ENCODE measurements around the gene NAA80.
"Not testable (repeated sequence)": the region's sequence is repeated elsewhere in the genome, so short reads cannot be mapped to it uniquely, and the experiment has no call there.

NAA80 gene

DNA sequence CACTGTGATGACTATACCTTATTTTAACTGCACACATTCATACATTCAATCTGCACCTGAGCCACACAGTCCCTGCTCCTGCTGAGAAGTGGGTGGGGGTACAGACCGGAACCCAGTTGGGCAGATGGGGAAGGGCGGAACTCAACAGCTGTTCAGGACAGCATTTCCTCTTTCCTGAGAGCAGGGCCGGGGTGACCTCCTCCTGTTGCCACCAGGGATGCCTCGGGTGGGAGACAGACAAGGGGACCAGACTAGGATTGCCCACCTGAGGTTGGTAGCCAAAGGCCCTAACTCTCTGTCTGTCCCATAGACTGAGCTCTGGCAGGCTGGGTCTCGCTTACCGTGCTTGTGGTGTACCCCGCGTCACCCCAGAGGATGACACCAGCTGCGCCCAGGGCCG, 19.4 kb upstream of the NAA80 start:
- no peak for DNase-seq (ENCODE audit: extremely low read depth, low read depth)
- TF ChIP-seq, protein P1, sequence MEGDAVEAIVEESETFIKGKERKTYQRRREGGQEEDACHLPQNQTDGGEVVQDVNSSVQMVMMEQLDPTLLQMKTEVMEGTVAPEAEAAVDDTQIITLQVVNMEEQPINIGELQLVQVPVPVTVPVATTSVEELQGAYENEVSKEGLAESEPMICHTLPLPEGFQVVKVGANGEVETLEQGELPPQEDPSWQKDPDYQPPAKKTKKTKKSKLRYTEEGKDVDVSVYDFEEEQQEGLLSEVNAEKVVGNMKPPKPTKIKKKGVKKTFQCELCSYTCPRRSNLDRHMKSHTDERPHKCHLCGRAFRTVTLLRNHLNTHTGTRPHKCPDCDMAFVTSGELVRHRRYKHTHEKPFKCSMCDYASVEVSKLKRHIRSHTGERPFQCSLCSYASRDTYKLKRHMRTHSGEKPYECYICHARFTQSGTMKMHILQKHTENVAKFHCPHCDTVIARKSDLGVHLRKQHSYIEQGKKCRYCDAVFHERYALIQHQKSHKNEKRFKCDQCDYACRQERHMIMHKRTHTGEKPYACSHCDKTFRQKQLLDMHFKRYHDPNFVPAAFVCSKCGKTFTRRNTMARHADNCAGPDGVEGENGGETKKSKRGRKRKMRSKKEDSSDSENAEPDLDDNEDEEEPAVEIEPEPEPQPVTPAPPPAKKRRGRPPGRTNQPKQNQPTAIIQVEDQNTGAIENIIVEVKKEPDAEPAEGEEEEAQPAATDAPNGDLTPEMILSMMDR (IDR thresholded peaks at IDR 0.05; ENCODE audit: low read depth, low read length) = no peak

DNA sequence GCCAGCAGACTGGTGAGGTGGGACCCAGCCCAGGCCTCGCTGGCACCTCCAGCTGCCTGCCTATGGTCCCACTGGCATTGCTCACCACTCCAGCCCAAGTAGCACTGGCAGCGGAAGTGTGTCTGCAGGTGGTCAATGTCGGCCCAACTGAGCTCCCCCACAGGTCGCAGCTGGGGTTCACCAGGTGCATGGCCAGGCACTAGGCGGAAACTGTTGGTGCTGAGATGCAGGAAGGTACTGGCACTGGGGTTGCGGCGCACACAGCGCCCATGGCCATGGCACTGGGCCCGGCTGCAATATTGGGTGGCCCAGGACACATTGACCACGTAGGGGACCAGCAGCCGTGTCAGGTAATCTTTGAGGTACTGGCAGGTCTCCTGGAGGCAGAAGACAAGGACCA, 19.0 kb upstream of the NAA80 start:
- TF ChIP-seq, protein P1 (IDR thresholded peaks at IDR 0.05; ENCODE audit: low read depth, low read length) = no peak
- no peak for DNase-seq (ENCODE audit: extremely low read depth, low read depth)

DNA sequence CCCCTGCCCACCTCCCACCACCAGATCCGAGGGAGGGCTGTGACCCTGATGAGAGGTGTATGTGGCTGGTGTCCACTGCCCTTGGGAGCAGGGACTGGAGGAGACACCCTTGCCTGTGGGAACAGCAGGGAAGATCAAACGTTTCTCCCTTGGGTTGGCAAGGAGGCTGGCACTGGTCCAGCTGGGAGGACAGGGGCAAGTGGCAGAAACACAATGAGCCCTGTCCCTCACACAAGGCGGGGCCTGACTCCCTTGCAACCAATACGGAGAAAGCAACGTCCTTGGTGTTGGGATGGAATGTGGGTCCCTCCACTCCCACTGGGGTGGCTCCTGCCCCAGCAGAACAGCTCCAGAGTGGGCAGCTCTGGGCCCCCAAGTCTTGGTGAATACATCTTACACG, 18.1 kb upstream of the NAA80 start:
- no peak for DNase-seq (ENCODE audit: extremely low read depth, low read depth)
- TF ChIP-seq, protein P1 (IDR thresholded peaks at IDR 0.05; ENCODE audit: low read depth, low read length) = no peak

DNA sequence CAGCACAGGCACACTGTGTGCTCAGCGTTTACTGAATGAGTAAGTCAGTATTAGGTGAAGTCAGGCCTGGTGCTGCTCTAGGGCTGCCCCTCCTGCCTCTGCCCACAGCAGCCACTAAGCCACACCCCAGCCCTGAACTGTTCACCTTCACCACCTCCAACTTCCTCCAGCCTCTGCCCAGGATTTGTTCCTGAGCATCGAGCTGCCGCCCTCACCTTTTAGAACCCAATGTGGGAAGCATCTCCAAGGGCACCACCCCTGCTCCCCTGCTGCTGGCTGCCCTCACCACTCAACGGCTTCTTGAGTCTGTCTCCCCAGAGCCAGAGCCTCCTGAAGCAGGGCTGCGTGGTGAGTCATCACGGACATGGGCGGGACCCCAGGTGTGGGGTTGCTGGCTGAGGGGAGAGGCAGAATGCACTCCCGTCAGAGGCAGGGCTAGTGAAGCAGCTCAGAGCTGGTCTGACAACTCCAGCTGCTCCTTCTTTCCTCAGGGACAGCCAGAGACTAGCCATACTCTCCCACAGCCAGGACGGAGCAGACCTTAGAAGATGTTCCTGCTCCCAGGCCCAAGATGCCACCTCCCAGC, 17.5 kb upstream of the NAA80 start:
- DNase-seq (ENCODE audit: extremely low read depth, low read depth) = no peak
- TF ChIP-seq, protein P1 (IDR thresholded peaks at IDR 0.05; ENCODE audit: low read depth, low read length) = no peak

DNA sequence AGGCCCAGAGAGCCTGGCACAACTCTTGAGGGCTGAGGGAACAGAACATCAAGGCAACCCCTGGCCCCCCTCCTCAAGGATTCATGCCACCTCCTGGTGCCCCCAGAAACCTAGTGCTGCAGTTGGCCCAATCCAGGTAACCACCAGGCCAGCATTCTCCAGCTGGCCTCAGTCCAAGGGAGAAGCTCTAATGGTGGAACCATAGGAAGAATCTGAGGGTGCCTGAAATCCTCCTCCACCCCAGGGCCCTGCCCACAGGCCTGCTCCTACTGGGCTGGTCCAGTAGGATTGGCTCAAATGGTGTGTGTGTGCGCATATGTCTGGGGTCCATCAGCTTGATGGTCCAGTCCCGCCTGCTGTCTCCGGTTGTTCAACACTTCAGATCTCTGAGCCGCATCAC, 15.6 kb upstream of the NAA80 start:
- no peak for DNase-seq (ENCODE audit: extremely low read depth, low read depth)
- TF ChIP-seq, protein P1 (IDR thresholded peaks at IDR 0.05; ENCODE audit: low read depth, low read length) = no peak

DNA sequence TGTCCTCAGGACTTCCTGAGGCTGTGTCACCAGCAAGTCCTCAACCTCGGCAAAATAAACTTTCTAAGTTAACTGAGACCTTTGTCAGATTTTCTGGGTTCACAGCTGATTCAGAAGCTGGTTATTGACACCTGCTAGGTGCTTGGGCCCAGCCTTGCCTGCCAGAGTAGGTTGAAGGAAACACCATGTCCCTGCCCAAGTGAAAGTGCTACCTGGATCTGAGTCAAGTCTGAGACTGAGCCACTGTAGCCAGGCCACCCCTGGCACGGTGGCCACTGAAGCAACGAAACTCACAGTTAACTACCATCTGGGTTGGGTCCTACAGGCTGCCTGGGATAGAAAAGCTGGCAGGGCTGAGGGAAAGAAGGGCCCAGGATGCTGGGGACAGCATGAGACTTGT, 15.1 kb upstream of the NAA80 start:
- TF ChIP-seq, protein P1 (IDR thresholded peaks at IDR 0.05; ENCODE audit: low read depth, low read length) = no peak

DNA sequence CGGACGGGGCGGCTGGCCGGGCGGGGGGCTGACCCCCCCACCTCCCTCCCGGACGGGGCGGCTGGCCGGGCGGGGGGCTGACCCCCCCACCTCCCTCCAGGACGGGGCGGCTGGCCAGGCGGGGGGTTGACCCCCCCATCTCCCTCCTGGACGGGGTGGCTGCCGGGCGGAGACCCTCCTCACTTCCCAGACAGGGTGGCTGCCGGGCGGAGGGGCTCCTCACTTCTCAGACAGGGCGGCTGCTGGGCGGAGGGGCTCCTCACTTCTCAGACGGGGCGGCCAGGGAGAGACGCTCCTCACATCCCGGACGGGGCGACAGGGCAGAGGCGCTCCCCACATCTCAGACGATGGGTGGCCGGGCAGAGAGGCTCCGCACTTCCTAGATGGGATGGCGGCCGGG, 12.8 kb upstream of the NAA80 start:
- DNase-seq (ENCODE audit: extremely low read depth, low read depth) = not testable (repeated sequence)

More for the DNA sequence above, 15.1 kb upstream of the NAA80 start:
- DNase-seq (ENCODE audit: extremely low read depth, low read depth) = no peak

DNA sequence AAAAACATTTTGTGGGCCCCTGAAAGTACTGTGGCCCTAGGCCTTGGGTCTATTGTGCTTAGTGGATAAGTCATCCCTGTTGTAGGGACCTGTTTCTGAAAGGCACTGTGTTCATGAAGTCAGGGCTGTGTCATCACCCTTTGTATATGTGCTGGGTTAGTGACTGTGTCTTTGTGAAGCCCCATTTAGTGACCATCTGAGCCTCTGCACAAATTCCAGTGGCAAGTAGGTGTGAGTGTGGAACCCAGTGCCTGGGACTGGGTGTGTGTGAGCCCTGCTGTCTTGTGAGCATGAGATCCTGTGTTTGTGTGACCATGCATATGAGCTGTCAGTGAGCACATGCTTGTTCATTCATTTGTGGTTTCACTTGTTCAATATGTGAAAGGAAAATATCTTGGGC, 5.4 kb upstream of the NAA80 start:
- TF ChIP-seq, protein P1 (IDR thresholded peaks at IDR 0.05; ENCODE audit: low read depth, low read length) = no peak
- no peak for DNase-seq (ENCODE audit: extremely low read depth, low read depth)
